ENCODE measurements around the gene VAMP8.

DNA sequence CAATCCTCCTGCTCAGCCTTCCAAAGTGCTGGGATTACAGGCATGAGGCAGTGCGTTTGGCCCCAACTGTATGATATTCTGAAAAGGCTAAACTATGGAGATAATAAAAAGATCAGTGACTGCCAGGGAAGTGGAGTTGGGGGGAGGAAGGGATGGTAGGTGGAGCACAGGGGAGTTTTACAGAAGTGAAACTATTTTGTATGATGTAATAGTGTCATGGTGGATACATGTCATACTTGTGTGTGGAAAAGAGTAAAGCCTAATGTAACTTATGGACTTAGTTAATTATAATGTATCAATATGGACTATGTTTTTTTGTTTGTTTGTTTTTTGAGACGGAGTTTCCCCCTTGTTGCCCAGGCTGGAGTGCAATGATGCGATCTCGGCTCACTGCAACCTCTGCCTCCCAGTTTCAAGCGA lies 13.2 kb upstream of the VAMP8 start:
- no peak for TF ChIP-seq EZH2 (IDR thresholded peaks at IDR 0.05; ENCODE audit: low read length, missing control alignments)
- TF ChIP-seq, protein P1, sequence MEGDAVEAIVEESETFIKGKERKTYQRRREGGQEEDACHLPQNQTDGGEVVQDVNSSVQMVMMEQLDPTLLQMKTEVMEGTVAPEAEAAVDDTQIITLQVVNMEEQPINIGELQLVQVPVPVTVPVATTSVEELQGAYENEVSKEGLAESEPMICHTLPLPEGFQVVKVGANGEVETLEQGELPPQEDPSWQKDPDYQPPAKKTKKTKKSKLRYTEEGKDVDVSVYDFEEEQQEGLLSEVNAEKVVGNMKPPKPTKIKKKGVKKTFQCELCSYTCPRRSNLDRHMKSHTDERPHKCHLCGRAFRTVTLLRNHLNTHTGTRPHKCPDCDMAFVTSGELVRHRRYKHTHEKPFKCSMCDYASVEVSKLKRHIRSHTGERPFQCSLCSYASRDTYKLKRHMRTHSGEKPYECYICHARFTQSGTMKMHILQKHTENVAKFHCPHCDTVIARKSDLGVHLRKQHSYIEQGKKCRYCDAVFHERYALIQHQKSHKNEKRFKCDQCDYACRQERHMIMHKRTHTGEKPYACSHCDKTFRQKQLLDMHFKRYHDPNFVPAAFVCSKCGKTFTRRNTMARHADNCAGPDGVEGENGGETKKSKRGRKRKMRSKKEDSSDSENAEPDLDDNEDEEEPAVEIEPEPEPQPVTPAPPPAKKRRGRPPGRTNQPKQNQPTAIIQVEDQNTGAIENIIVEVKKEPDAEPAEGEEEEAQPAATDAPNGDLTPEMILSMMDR (conservative IDR thresholded peaks at IDR 0.05 in 1 of 2, IDR thresholded peaks at IDR 0.05 in 1 of 2; ENCODE audit: low read depth in 1 of 2, low read length in 2 of 2) = no peak
